Measurements from ENCODE around the gene TBC1D22A.

Gene TBC1D22A

GRCh38 chr22:47145883-47146282, 383.4 kb downstream of the TBC1D22A start:
- Histone ChIP-seq H3K4ac (ENCODE audit: low read depth, low read length) (no peak overlapping the region), H4K8ac (ENCODE audit: low read depth, low read length) (no peak overlapping the region), H3K4me3 (ENCODE audit: low read length) (no peak overlapping the region), H4K5ac (ENCODE audit: low read length) (no peak overlapping the region), H2BK120ac (ENCODE audit: low read depth, low read length) (no peak overlapping the region), H3K27me3 (ENCODE audit: insufficient read depth, low read length, poor library complexity) (no peaks in the 10 kb centered on the region), H3K27ac (ENCODE audit: low read depth, low read length) (no peak overlapping the region), H3K18ac (ENCODE audit: low read length) (no peak overlapping the region), H3K56ac (ENCODE audit: low read length) (peak overlapping the region; percentile 63), H3K79me2 (ENCODE audit: control insufficient read depth, insufficient read depth, low read length) (no peaks in the 10 kb centered on the region), H2BK15ac (replicated peaks; ENCODE audit: low read depth) (no peak overlapping the region), H3K79me1 (ENCODE audit: low read length) (no peaks in the 10 kb centered on the region), H3K23ac (ENCODE audit: low read length) (no peak overlapping the region), H3K36me3 (ENCODE audit: control insufficient read depth, insufficient read depth, low read length) (no peaks in the 10 kb centered on the region), H3K9ac (ENCODE audit: low read length) (no peak overlapping the region), H2AK5ac (ENCODE audit: low read length) (no peak overlapping the region), H3K4me1 (ENCODE audit: control insufficient read depth, low read depth, low read length) (no peaks in the 10 kb centered on the region), H2BK5ac (ENCODE audit: low read length) (peak overlapping the region; percentile 33), H3K4me2 (ENCODE audit: low read length) (no peak overlapping the region)
- no peak for DNase-seq
- WGBS (ENCODE audit: extremely low coverage, insufficient coverage, low lambda C conversion rate): no CpG with 5 or more reads among the region's 20 CpGs

GRCh38 chr22:47146391-47146790, 383.9 kb downstream of the TBC1D22A start:
- Histone ChIP-seq H3K4me2 (ENCODE audit: low read length) (no peak overlapping the region), H3K4me1 (ENCODE audit: control insufficient read depth, low read depth, low read length) (no peaks in the 10 kb centered on the region), H3K4me3 (ENCODE audit: low read length) (no peak overlapping the region), H3K56ac (ENCODE audit: low read length) (no peak overlapping the region), H2BK5ac (ENCODE audit: low read length) (no peak overlapping the region), H3K18ac (ENCODE audit: low read length) (no peak overlapping the region), H3K27ac (ENCODE audit: low read depth, low read length) (no peak overlapping the region), H3K36me3 (ENCODE audit: control insufficient read depth, insufficient read depth, low read length) (no peaks in the 10 kb centered on the region), H2BK15ac (replicated peaks; ENCODE audit: low read depth) (no peak overlapping the region), H4K5ac (ENCODE audit: low read length) (no peak overlapping the region), H3K79me1 (ENCODE audit: low read length) (no peaks in the 10 kb centered on the region), H3K9ac (ENCODE audit: low read length) (no peak overlapping the region), H3K79me2 (ENCODE audit: control insufficient read depth, insufficient read depth, low read length) (no peaks in the 10 kb centered on the region), H3K27me3 (ENCODE audit: insufficient read depth, low read length, poor library complexity) (no peaks in the 10 kb centered on the region), H2AK5ac (ENCODE audit: low read length) (no peak overlapping the region), H4K8ac (ENCODE audit: low read depth, low read length) (no peak overlapping the region), H3K4ac (ENCODE audit: low read depth, low read length) (no peak overlapping the region), H3K23ac (ENCODE audit: low read length) (no peak overlapping the region), H2BK120ac (ENCODE audit: low read depth, low read length) (no peak overlapping the region)
- peak; percentile 55 for DNase-seq
- no CpG with 5 or more reads among the region's 11 CpGs for WGBS (ENCODE audit: extremely low coverage, insufficient coverage, low lambda C conversion rate)

- H3K4me3 ChIP-seq (ENCODE audit: low read length): no peak overlapping the region
Measured at GRCh38 chr22:47146941-47147340, 384.5 kb downstream of the TBC1D22A start.

GRCh38 chr22:47147572-47147971, 385.1 kb downstream of the TBC1D22A start:
- no peak for DNase-seq
- H3K4me2 ChIP-seq (ENCODE audit: low read length): no peak overlapping the region
- H3K79me1 ChIP-seq (ENCODE audit: low read length): no peaks in the 10 kb centered on the region
- no peaks in the 10 kb centered on the region for H3K27me3 ChIP-seq (ENCODE audit: insufficient read depth, low read length, poor library complexity)
- H2AK5ac ChIP-seq (ENCODE audit: low read length): no peak overlapping the region
- no peak overlapping the region for H4K5ac ChIP-seq (ENCODE audit: low read length)
- H2BK120ac ChIP-seq (ENCODE audit: low read depth, low read length): no peak overlapping the region
- H3K4ac ChIP-seq (ENCODE audit: low read depth, low read length): no peak overlapping the region
- WGBS (ENCODE audit: extremely low coverage, insufficient coverage, low lambda C conversion rate): no CpG with 5 or more reads among the region's 13 CpGs
- no peak overlapping the region for H4K8ac ChIP-seq (ENCODE audit: low read depth, low read length)
- no peaks in the 10 kb centered on the region for H3K36me3 ChIP-seq (ENCODE audit: control insufficient read depth, insufficient read depth, low read length)
- H3K9ac ChIP-seq (ENCODE audit: low read length): no peak overlapping the region
- no peak overlapping the region for H2BK15ac ChIP-seq (replicated peaks; ENCODE audit: low read depth)
- H3K79me2 ChIP-seq (ENCODE audit: control insufficient read depth, insufficient read depth, low read length): no peaks in the 10 kb centered on the region
- H3K56ac ChIP-seq (ENCODE audit: low read length): no peak overlapping the region
- no peak overlapping the region for H3K27ac ChIP-seq (ENCODE audit: low read depth, low read length)
- no peak overlapping the region for H2BK5ac ChIP-seq (ENCODE audit: low read length)
- H3K18ac ChIP-seq (ENCODE audit: low read length): no peak overlapping the region
- no peak overlapping the region for H3K4me3 ChIP-seq (ENCODE audit: low read length)
- no peak overlapping the region for H3K23ac ChIP-seq (ENCODE audit: low read length)
- H3K4me1 ChIP-seq (ENCODE audit: control insufficient read depth, low read depth, low read length): no peaks in the 10 kb centered on the region

More at GRCh38 chr22:47146941-47147340, 384.5 kb downstream of the TBC1D22A start:
- no CpG with 5 or more reads among the region's 16 CpGs for WGBS (ENCODE audit: extremely low coverage, insufficient coverage, low lambda C conversion rate)
- no peak overlapping the region for H4K8ac ChIP-seq (ENCODE audit: low read depth, low read length)
- no peak overlapping the region for H3K18ac ChIP-seq (ENCODE audit: low read length)
- H3K4me1 ChIP-seq (ENCODE audit: control insufficient read depth, low read depth, low read length): no peaks in the 10 kb centered on the region
- no peak overlapping the region for H3K23ac ChIP-seq (ENCODE audit: low read length)
- peak overlapping the region; percentile 18 for H3K56ac ChIP-seq (ENCODE audit: low read length)
- no peaks in the 10 kb centered on the region for H3K36me3 ChIP-seq (ENCODE audit: control insufficient read depth, insufficient read depth, low read length)
- no peaks in the 10 kb centered on the region for H3K79me2 ChIP-seq (ENCODE audit: control insufficient read depth, insufficient read depth, low read length)
- no peak overlapping the region for H2BK15ac ChIP-seq (replicated peaks; ENCODE audit: low read depth)
- no peaks in the 10 kb centered on the region for H3K79me1 ChIP-seq (ENCODE audit: low read length)
- no peak overlapping the region for H3K27ac ChIP-seq (ENCODE audit: low read depth, low read length)
- no peak for DNase-seq
- H3K4me2 ChIP-seq (ENCODE audit: low read length): no peak overlapping the region
- no peak overlapping the region for H2BK120ac ChIP-seq (ENCODE audit: low read depth, low read length)
- H4K5ac ChIP-seq (ENCODE audit: low read length): no peak overlapping the region
- H3K27me3 ChIP-seq (ENCODE audit: insufficient read depth, low read length, poor library complexity): no peaks in the 10 kb centered on the region
- H3K9ac ChIP-seq (ENCODE audit: low read length): no peak overlapping the region
- H3K4ac ChIP-seq (ENCODE audit: low read depth, low read length): no peak overlapping the region
- no peak overlapping the region for H2AK5ac ChIP-seq (ENCODE audit: low read length)
- H2BK5ac ChIP-seq (ENCODE audit: low read length): no peak overlapping the region

GRCh38 chr22:47148510-47148909, 386.1 kb downstream of the TBC1D22A start:
- H3K9ac ChIP-seq (ENCODE audit: low read length): no peak overlapping the region
- no CpG with 5 or more reads among the region's 3 CpGs for WGBS (ENCODE audit: extremely low coverage, insufficient coverage, low lambda C conversion rate)
- no peak overlapping the region for H3K4me2 ChIP-seq (ENCODE audit: low read length)
- no peak overlapping the region for H3K4ac ChIP-seq (ENCODE audit: low read depth, low read length)
- no peaks in the 10 kb centered on the region for H3K79me1 ChIP-seq (ENCODE audit: low read length)
- no peak overlapping the region for H2BK15ac ChIP-seq (replicated peaks; ENCODE audit: low read depth)
- no peak for DNase-seq
- no peak overlapping the region for H4K8ac ChIP-seq (ENCODE audit: low read depth, low read length)
- no peak overlapping the region for H3K18ac ChIP-seq (ENCODE audit: low read length)
- no peak overlapping the region for H2BK120ac ChIP-seq (ENCODE audit: low read depth, low read length)
- H3K4me3 ChIP-seq (ENCODE audit: low read length): no peak overlapping the region
- H3K36me3 ChIP-seq (ENCODE audit: control insufficient read depth, insufficient read depth, low read length): no peaks in the 10 kb centered on the region
- H3K4me1 ChIP-seq (ENCODE audit: control insufficient read depth, low read depth, low read length): no peaks in the 10 kb centered on the region
- H4K5ac ChIP-seq (ENCODE audit: low read length): no peak overlapping the region
- no peaks in the 10 kb centered on the region for H3K27me3 ChIP-seq (ENCODE audit: insufficient read depth, low read length, poor library complexity)
- no peak overlapping the region for H3K27ac ChIP-seq (ENCODE audit: low read depth, low read length)
- no peak overlapping the region for H3K56ac ChIP-seq (ENCODE audit: low read length)
- no peak overlapping the region for H2BK5ac ChIP-seq (ENCODE audit: low read length)
- no peaks in the 10 kb centered on the region for H3K79me2 ChIP-seq (ENCODE audit: control insufficient read depth, insufficient read depth, low read length)
- H3K23ac ChIP-seq (ENCODE audit: low read length): no peak overlapping the region
- H2AK5ac ChIP-seq (ENCODE audit: low read length): no peak overlapping the region

- H3K4ac ChIP-seq (ENCODE audit: low read depth, low read length): no peak overlapping the region
- no peak overlapping the region for H2AK5ac ChIP-seq (ENCODE audit: low read length)
- no peak overlapping the region for H3K18ac ChIP-seq (ENCODE audit: low read length)
- H3K4me2 ChIP-seq (ENCODE audit: low read length): no peak overlapping the region
- no peak overlapping the region for H2BK15ac ChIP-seq (replicated peaks; ENCODE audit: low read depth)
- H3K23ac ChIP-seq (ENCODE audit: low read length): no peak overlapping the region
- no peak overlapping the region for H3K9ac ChIP-seq (ENCODE audit: low read length)
- no peak overlapping the region for H4K5ac ChIP-seq (ENCODE audit: low read length)
- no peak overlapping the region for H2BK5ac ChIP-seq (ENCODE audit: low read length)
- WGBS (ENCODE audit: extremely low coverage, insufficient coverage, low lambda C conversion rate): no CpG with 5 or more reads among the region's 31 CpGs
- H3K4me1 ChIP-seq (ENCODE audit: control insufficient read depth, low read depth, low read length): no peaks in the 10 kb centered on the region
- no peak overlapping the region for H3K56ac ChIP-seq (ENCODE audit: low read length)
- H3K27ac ChIP-seq (ENCODE audit: low read depth, low read length): no peak overlapping the region
- H3K27me3 ChIP-seq (ENCODE audit: insufficient read depth, low read length, poor library complexity): no peaks in the 10 kb centered on the region
- no peaks in the 10 kb centered on the region for H3K79me2 ChIP-seq (ENCODE audit: control insufficient read depth, insufficient read depth, low read length)
- H2BK120ac ChIP-seq (ENCODE audit: low read depth, low read length): no peak overlapping the region
- H3K36me3 ChIP-seq (ENCODE audit: control insufficient read depth, insufficient read depth, low read length): no peaks in the 10 kb centered on the region
- H3K4me3 ChIP-seq (ENCODE audit: low read length): no peak overlapping the region
- no peaks in the 10 kb centered on the region for H3K79me1 ChIP-seq (ENCODE audit: low read length)
- H4K8ac ChIP-seq (ENCODE audit: low read depth, low read length): no peak overlapping the region
- no peak for DNase-seq
Measured at GRCh38 chr22:47148956-47149728, 386.7 kb downstream of the TBC1D22A start.

All from mesendoderm (in vitro differentiated cells).